H9 (cell line): Measurements from ENCODE around the gene CDH6. TPM values are rescaled to one million over a fixed set of nuclear protein-coding genes. Genes with fewer than 3 reads are reported as not detected.

Experiments
- DNase-seq: peaks from one replicate; pipeline ENCODE4 v3.0.0-alpha.2; 2017
- H2AFZ ChIP-seq: one replicate; pipeline ENCODE4 v1.6.1; 2013; ENCODE audit warnings: mild to moderate bottlenecking, low read length, control low read depth, moderate library complexity
- H2AK5ac ChIP-seq: 2 replicates; pipeline ENCODE4 v1.6.1; 2013; ENCODE audit warnings: low read length, control low read depth, mixed read lengths; ENCODE audit not compliant: insufficient read length
- H2BK120ac ChIP-seq: one replicate; pipeline ENCODE4 v1.6.1; 2013; ENCODE audit warnings: low read depth, mild to moderate bottlenecking, low read length, control low read depth, inconsistent platforms; ENCODE audit not compliant: poor library complexity, severe bottlenecking
- H2BK12ac ChIP-seq: 2 replicates; pipeline ENCODE4 v1.6.1; 2013; ENCODE audit warnings: low read length, control low read depth, mixed read lengths, low read depth; ENCODE audit not compliant: insufficient read length
- H2BK15ac ChIP-seq: 2 replicates; pipeline ENCODE4 v1.6.1; 2013; ENCODE audit warnings: low read depth, low read length, control low read depth
- H2BK20ac ChIP-seq: one replicate; pipeline ENCODE4 v1.6.1; 2013; ENCODE audit warnings: low read depth, mild to moderate bottlenecking, low read length, control low read depth, inconsistent platforms; ENCODE audit not compliant: poor library complexity, severe bottlenecking
- H2BK5ac ChIP-seq: 2 replicates; pipeline ENCODE4 v1.6.1; 2013; ENCODE audit warnings: low read length, control low read depth, mixed read lengths; ENCODE audit not compliant: insufficient read length
- H3K14ac ChIP-seq: 2 replicates; pipeline ENCODE4 v1.6.1; 2013; ENCODE audit warnings: low read length, control low read depth; ENCODE audit not compliant: insufficient read depth
- H3K18ac ChIP-seq: 2 replicates; pipeline ENCODE4 v1.6.1; 2013; ENCODE audit warnings: low read depth, mild to moderate bottlenecking, mixed read lengths, low read length, control low read depth; ENCODE audit not compliant: insufficient read length
- H3K23ac ChIP-seq: 2 replicates; pipeline ENCODE4 v1.6.1; 2013; ENCODE audit warnings: low read length, control low read depth, mixed read lengths, low read depth; ENCODE audit not compliant: insufficient read length
- H3K23me2 ChIP-seq: 2 replicates; pipeline ENCODE4 v1.6.1; 2013; ENCODE audit warnings: low read depth, mild to moderate bottlenecking, mixed read lengths, low read length, control low read depth; ENCODE audit not compliant: insufficient read length, poor library complexity, severe bottlenecking
- H3K27ac ChIP-seq: 2 replicates; pipeline ENCODE4 v1.5.1; 2013; ENCODE audit warnings: low read length, control low read depth, mixed read lengths, low read depth; ENCODE audit not compliant: insufficient read length
- H3K27me3 ChIP-seq: 2 replicates; pipeline ENCODE4 v1.6.1; 2013; ENCODE audit warnings: low read length, control low read depth, inconsistent platforms; ENCODE audit not compliant: insufficient read depth
- H3K4ac ChIP-seq: 2 replicates; pipeline ENCODE4 v1.6.1; 2013; ENCODE audit warnings: low read depth, mild to moderate bottlenecking, control low read depth, inconsistent platforms, low read length, moderate library complexity
- H3K4me1 ChIP-seq: 2 replicates; pipeline ENCODE4 v1.6.1; 2013; ENCODE audit warnings: low read length, control low read depth, inconsistent platforms; ENCODE audit not compliant: insufficient read depth
- H3K4me2 ChIP-seq: 2 replicates; pipeline ENCODE4 v1.6.1; 2013; ENCODE audit warnings: low read length, control low read depth, mixed read lengths; ENCODE audit not compliant: insufficient read length, insufficient read depth
- H3K56ac ChIP-seq: 2 replicates; pipeline ENCODE4 v1.6.1; 2013; ENCODE audit warnings: low read depth, mild to moderate bottlenecking, mixed read lengths, low read length, control low read depth; ENCODE audit not compliant: insufficient read length
- H3K79me1 ChIP-seq: 2 replicates; pipeline ENCODE4 v1.6.1; 2013; ENCODE audit warnings: low read depth, mild to moderate bottlenecking, moderate library complexity, low read length, control low read depth, inconsistent platforms; ENCODE audit not compliant: insufficient read depth, poor library complexity, severe bottlenecking
- H3K79me2 ChIP-seq: 2 replicates; pipeline ENCODE4 v1.6.1; 2013; ENCODE audit warnings: low read length, control low read depth, inconsistent platforms; ENCODE audit not compliant: insufficient read depth
- H3K9ac ChIP-seq: 2 replicates; pipeline ENCODE4 v1.6.1; 2013; ENCODE audit warnings: low read length, control low read depth, mixed read lengths; ENCODE audit not compliant: insufficient read length; ENCODE audit errors: extremely low read depth
- H3K9me3 ChIP-seq: one replicate; pipeline ENCODE4 v1.6.1; 2013; ENCODE audit warnings: low read depth, low read length, inconsistent platforms; ENCODE audit not compliant: control insufficient read depth
- H3T11ph ChIP-seq: one replicate; pipeline ENCODE4 v1.6.1; 2013; ENCODE audit warnings: mild to moderate bottlenecking, low read length, control low read depth, inconsistent platforms
- H4K20me1 ChIP-seq: one replicate; pipeline ENCODE4 v1.6.1; 2013; ENCODE audit not compliant: control insufficient read depth, insufficient read length, insufficient read depth
- H4K5ac ChIP-seq: 2 replicates; pipeline ENCODE4 v1.6.1; 2013; ENCODE audit warnings: low read depth, mild to moderate bottlenecking, mixed read lengths, low read length, control low read depth; ENCODE audit not compliant: insufficient read length
- H4K8ac ChIP-seq: replicated peaks from 2 replicates; pipeline ENCODE4 v1.6.1; 2013; ENCODE audit warnings: low read length, control low read depth, mixed read lengths, low read depth; ENCODE audit not compliant: insufficient read length
- H4K91ac ChIP-seq: 2 replicates; pipeline ENCODE4 v1.6.1; 2013; ENCODE audit warnings: low read depth, mild to moderate bottlenecking, moderate library complexity, mixed read lengths, low read length, control low read depth; ENCODE audit not compliant: insufficient read length
- H3K27ac Mint-ChIP-seq, 3 experiments: 2 replicates in 2 of 3; 3 replicates in 1 of 3; pipeline ENCODE4 v1.8.0; 2020 to 2021; ENCODE audit warnings: mixed read lengths in 3 of 3, mild to moderate bottlenecking in 1 of 3, moderate library complexity in 1 of 3
- H3K27me3 Mint-ChIP-seq: 2 replicates; pipeline ENCODE4 v1.8.0; 2021; ENCODE audit warnings: low read depth, mild to moderate bottlenecking, moderate library complexity, mixed read lengths
- H3K36me3 Mint-ChIP-seq, 3 experiments: 2 replicates in 2 of 3; 3 replicates in 1 of 3; pipeline ENCODE4 v1.8.0; 2020 to 2021; ENCODE audit warnings: low read depth in 3 of 3, mixed read lengths in 3 of 3; ENCODE audit not compliant: insufficient read depth in 1 of 3
- H3K4me1 Mint-ChIP-seq, 2 experiments: 2 replicates each; pipeline ENCODE4 v1.8.0; 2020; ENCODE audit warnings: mixed read lengths in 2 of 2
- H3K4me3 Mint-ChIP-seq, 2 experiments: 2 replicates in 1 of 2; 3 replicates in 1 of 2; pipeline ENCODE4 v1.8.0; 2020 to 2021; ENCODE audit warnings: mild to moderate bottlenecking in 2 of 2, mixed read lengths in 2 of 2, moderate library complexity in 1 of 2
- H3K9me3 Mint-ChIP-seq, 2 experiments: 2 replicates in 1 of 2; 3 replicates in 1 of 2; pipeline ENCODE4 v1.8.0; 2020; ENCODE audit warnings: mild to moderate bottlenecking in 2 of 2, mixed read lengths in 2 of 2, moderate library complexity in 1 of 2
- CTCF ChIP-seq: fragments of 200-600 bp; sonication (generic); conservative IDR thresholded peaks from 3 replicates; pipeline ENCODE4 v1.8.0; 2021; ENCODE audit warnings: antibody characterized with exemption, mild to moderate bottlenecking
- total RNA-seq: library from RNA; stranded (reverse); gene quantifications from 2 replicates; pipeline ENCODE4 v1.2.1, GENCODE V29; 2021

The CDH6 gene
- total RNA-seq, 1 experiment from 2014 or later = 11.7 TPM

GRCh38 chr5:31215236-31215635 lies 21.8 kb downstream of the CDH6 start:
- H3K23ac ChIP-seq = no peak overlapping the region
- H3K4ac ChIP-seq = no peak overlapping the region
- H3K4me3 Mint-ChIP-seq = no peak overlapping the region
- H3K79me2 ChIP-seq = no peaks in the 10 kb centered on the region
- H4K20me1 ChIP-seq = no peaks in the 10 kb centered on the region
- no peak overlapping the region for H2BK12ac ChIP-seq
- H3K27me3 ChIP-seq = no peaks in the 10 kb centered on the region
- H3K27ac Mint-ChIP-seq = no peak overlapping the region
- H3K4me1 Mint-ChIP-seq = peaks cover 11 to 12% of the 10 kb centered on the region in 2 experiments
- DNase-seq = no peak
- no peak overlapping the region for H3K18ac ChIP-seq
- H3K36me3 Mint-ChIP-seq = no peaks in the 10 kb centered on the region
- no peak overlapping the region for H3K9ac ChIP-seq
- H2AK5ac ChIP-seq = no peak overlapping the region
- H3T11ph ChIP-seq = no peak overlapping the region
- H3K4me2 ChIP-seq = no peak overlapping the region
- no peak overlapping the region for H4K8ac ChIP-seq
- H2BK15ac ChIP-seq = no peak overlapping the region
- no peak overlapping the region for H2BK120ac ChIP-seq
- H3K27me3 Mint-ChIP-seq = no peaks in the 10 kb centered on the region
- TF ChIP-seq CTCF = no peak
- no peak overlapping the region for H2BK20ac ChIP-seq
- H2AFZ ChIP-seq = no peak overlapping the region
- no peaks in the 10 kb centered on the region for H3K9me3 Mint-ChIP-seq
- H4K5ac ChIP-seq = no peak overlapping the region
- H3K56ac ChIP-seq = no peak overlapping the region
- no peaks in the 10 kb centered on the region for H3K23me2 ChIP-seq
- no peak overlapping the region for H3K14ac ChIP-seq
- H2BK5ac ChIP-seq = no peak overlapping the region
- no peaks in the 10 kb centered on the region for H3K4me1 ChIP-seq
- no peak overlapping the region for H4K91ac ChIP-seq
- H3K79me1 ChIP-seq = no peaks in the 10 kb centered on the region
- H3K9me3 ChIP-seq = no peaks in the 10 kb centered on the region
- no peak overlapping the region for H3K27ac ChIP-seq
